ENCODE measurements around the gene DEFB131A.
"Not testable (repeated sequence)": the region's sequence is repeated elsewhere in the genome, so short reads cannot be mapped to it uniquely, and the experiment has no call there.

The DEFB131A gene

DNA sequence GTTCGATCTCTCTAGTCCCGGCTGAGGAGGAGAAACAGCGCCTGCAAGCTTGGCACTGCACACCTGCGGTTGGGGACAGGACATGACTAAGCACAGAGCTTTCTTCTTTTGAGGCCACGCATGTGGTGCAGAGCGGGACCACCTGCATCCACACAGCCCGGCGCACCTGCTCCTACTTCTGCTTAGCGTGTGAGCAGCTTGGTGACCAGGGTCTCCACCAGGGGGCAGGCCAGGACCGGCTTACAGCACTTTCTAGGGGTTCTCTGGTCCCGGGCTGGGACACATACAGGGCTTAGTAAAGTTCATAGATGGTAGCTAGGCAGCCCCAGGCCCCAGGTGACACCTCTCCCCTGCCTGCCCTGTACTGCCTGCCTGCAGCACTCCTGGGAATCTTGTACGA lies 51.2 kb downstream of the DEFB131A start:
- not testable (repeated sequence) for H3K27ac ChIP-seq (ENCODE audit: low read depth, low read length); H3K36me3 ChIP-seq (ENCODE audit: insufficient read depth, low read length); H3K4me1 ChIP-seq (ENCODE audit: insufficient read depth, low read length); H3K9ac ChIP-seq (ENCODE audit: low read length); H3K4me3 ChIP-seq (ENCODE audit: low read depth in 1 of 2, low read length in 2 of 2); H3K9me3 ChIP-seq (ENCODE audit: low read length)
- peaks cover 0 to 12% of the 10 kb centered on the region in 2 donors for H3K27me3 ChIP-seq (ENCODE audit: control insufficient read depth in 1 of 2, insufficient read depth in 2 of 2, low read length in 2 of 2)

DNA sequence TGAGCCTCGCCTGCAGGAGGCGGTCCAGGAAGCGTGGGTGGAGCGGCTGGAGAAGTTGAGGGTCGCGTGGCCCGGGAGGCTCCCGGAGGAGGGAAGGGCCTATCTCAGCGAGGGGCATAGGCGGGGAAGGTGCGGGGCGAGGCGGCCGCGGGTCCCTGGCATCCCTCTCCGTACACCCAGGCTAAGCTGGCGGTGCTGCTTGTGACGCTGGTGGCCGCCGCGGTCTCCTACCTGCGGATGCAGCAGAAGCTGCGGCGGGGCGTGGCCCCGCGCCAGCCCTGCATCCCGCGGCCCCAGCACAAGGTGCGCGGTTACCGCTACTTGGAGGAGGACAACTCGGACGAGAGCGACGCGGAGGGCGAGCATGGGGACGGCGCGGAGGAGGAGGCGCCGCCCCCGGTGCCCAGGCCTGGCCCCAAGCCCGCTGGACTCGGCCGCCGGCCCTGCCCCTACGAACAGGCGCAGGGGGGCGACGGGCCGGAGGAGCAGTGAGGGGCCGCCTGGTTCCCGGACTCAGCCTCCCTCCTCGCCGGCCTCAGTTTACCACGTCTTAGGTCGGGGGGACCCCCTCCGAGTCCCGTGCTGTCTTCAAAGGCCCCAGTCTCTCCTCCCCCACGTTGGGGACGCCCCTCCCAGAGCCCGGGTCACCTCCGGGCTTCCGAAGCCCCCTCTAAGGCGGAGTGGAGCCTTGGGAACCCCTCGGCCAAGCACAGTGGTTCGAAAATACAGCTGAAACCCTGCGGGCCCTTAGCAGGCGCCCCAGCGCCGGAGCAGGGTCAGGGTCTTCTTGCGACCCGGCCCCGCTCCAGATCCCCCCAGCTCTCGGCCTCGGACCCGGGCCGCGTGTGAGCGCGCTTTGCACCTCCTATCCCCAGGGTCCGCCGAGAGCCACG lies 53.6 kb downstream of the DEFB131A start:
- H3K4me1 ChIP-seq (ENCODE audit: insufficient read depth, low read length); H3K27ac ChIP-seq (ENCODE audit: low read depth, low read length); H3K9ac ChIP-seq (ENCODE audit: low read length); H3K9me3 ChIP-seq (ENCODE audit: low read length); H3K4me3 ChIP-seq (ENCODE audit: low read depth in 1 of 2, low read length in 2 of 2); H3K36me3 ChIP-seq (ENCODE audit: insufficient read depth, low read length): not testable (repeated sequence)
- peaks cover 0 to 12% of the 10 kb centered on the region in 2 donors for H3K27me3 ChIP-seq (ENCODE audit: control insufficient read depth in 1 of 2, insufficient read depth in 2 of 2, low read length in 2 of 2)

GRCh38 chr4:9498468-9499040 lies 54.3 kb downstream of the DEFB131A start:
- H3K4me1 ChIP-seq (ENCODE audit: insufficient read depth, low read length); H3K9ac ChIP-seq (ENCODE audit: low read length); H3K9me3 ChIP-seq (ENCODE audit: low read length); H3K27ac ChIP-seq (ENCODE audit: low read depth, low read length); H3K36me3 ChIP-seq (ENCODE audit: insufficient read depth, low read length); H3K4me3 ChIP-seq (ENCODE audit: low read depth in 1 of 2, low read length in 2 of 2): not testable (repeated sequence)
- H3K27me3 ChIP-seq (ENCODE audit: control insufficient read depth in 1 of 2, insufficient read depth in 2 of 2, low read length in 2 of 2), result peaks cover 0 to 12% of the 10 kb centered on the region in 2 donors

DNA sequence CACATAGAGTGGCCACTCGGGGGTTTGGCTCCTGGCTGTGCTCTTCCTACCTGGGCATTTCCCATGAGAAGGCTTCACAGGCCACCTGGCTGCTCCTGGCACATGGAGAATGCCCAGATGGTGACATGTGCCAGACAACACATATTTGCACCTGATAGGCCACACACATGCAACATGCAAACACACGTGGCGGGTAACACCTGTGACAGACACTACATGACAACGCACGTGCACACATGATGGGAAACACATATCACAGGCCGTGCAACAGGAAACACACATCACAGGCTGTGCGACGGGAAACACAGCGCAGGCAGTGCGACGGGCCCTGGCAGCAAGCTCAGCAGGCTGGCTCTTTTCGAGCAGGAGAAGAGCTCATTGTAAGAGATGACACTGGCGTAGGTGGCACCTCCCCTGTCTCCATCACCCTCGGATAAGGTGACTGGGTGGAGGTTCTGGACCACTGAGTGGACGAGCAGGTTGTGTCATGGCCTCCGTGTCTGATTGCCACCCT lies 55.8 kb downstream of the DEFB131A start:
- H3K9ac ChIP-seq (ENCODE audit: low read length); H3K4me1 ChIP-seq (ENCODE audit: insufficient read depth, low read length); H3K27ac ChIP-seq (ENCODE audit: low read depth, low read length); H3K36me3 ChIP-seq (ENCODE audit: insufficient read depth, low read length); H3K9me3 ChIP-seq (ENCODE audit: low read length); H3K4me3 ChIP-seq (ENCODE audit: low read depth in 1 of 2, low read length in 2 of 2): not testable (repeated sequence)
- peaks cover 0 to 12% of the 10 kb centered on the region in 2 donors for H3K27me3 ChIP-seq (ENCODE audit: control insufficient read depth in 1 of 2, insufficient read depth in 2 of 2, low read length in 2 of 2)
